IMR-90 (cell line): ENCODE data around the gene SYNE2. TPM values are rescaled to one million over a fixed set of nuclear protein-coding genes. Genes with fewer than 3 reads are reported as not detected.

Experiments used
- ATAC-seq: fragments of 200-7000 bp; cut with Tn5 transposase; 2 replicates; pipeline ENCODE4 v1.9.1; 2020; ENCODE audit warnings: low read depth, mild to moderate bottlenecking, moderate library complexity
- BruUV-seq: library from RNA; stranded (reverse); fragments of 400-500 nt; replicated peaks from 2 replicates; lab custom pipeline; 2021; lab: Mats Ljungman, UMichigan
- CTCF ChIA-PET: fragments of 300-600 bp; formaldehyde crosslinking; extraction: SDS; loops from one replicate; lab custom pipeline; 2021; ENCODE audit warnings: antibody characterized with exemption; lab: Yijun Ruan, JAX
- POLR2A ChIA-PET: fragments of 300-600 bp; sonication (Branson Sonifier 250); formaldehyde crosslinking; loops from one replicate; lab custom pipeline; 2022; ENCODE audit warnings: antibody characterized with exemption; ENCODE audit not compliant: unreplicated experiment; lab: Charles Lee
- DNase-seq: peaks from one replicate; pipeline ENCODE4 v3.0.0; 2013
- H2AFZ ChIP-seq: replicated peaks from 2 replicates; pipeline ENCODE3; 2013; ENCODE audit warnings: low read length, mild to moderate bottlenecking; ENCODE audit not compliant: poor library complexity
- H2AK5ac ChIP-seq: 2 replicates; pipeline ENCODE4 v1.6.1; 2013; ENCODE audit warnings: low read depth, low read length, inconsistent platforms
- H2AK9ac ChIP-seq: replicated peaks from 2 replicates; pipeline ENCODE3; 2013; ENCODE audit warnings: mild to moderate bottlenecking, low read depth, low read length, moderate library complexity; ENCODE audit not compliant: poor library complexity
- H2BK120ac ChIP-seq: 2 replicates; pipeline ENCODE4 v1.6.1; 2013; ENCODE audit warnings: low read depth, low read length, inconsistent platforms
- H2BK15ac ChIP-seq: 3 replicates; pipeline ENCODE4 v1.6.1; 2013; ENCODE audit warnings: low read depth, low read length, inconsistent platforms
- H2BK20ac ChIP-seq: 2 replicates; pipeline ENCODE4 v1.6.1; 2013; ENCODE audit warnings: low read depth, mild to moderate bottlenecking, inconsistent platforms, low read length, moderate library complexity
- H2BK5ac ChIP-seq: 2 replicates; pipeline ENCODE4 v1.6.1; 2013; ENCODE audit warnings: mild to moderate bottlenecking, low read depth, low read length, inconsistent platforms; ENCODE audit not compliant: poor library complexity, severe bottlenecking
- H3K14ac ChIP-seq: replicated peaks from 2 replicates; pipeline ENCODE4 v1.6.1; 2013; ENCODE audit warnings: low read depth, low read length, inconsistent platforms
- H3K18ac ChIP-seq: 2 replicates; pipeline ENCODE4 v1.6.1; 2013; ENCODE audit warnings: low read depth, low read length, control low read depth
- H3K23ac ChIP-seq: 2 replicates; pipeline ENCODE4 v1.6.1; 2013; ENCODE audit warnings: low read depth, low read length, inconsistent platforms
- H3K27ac ChIP-seq: 2 replicates; pipeline ENCODE4 v1.5.1; 2013; ENCODE audit warnings: mild to moderate bottlenecking, control low read depth, low read length; ENCODE audit not compliant: insufficient read depth
- H3K27me3 ChIP-seq: 2 replicates; pipeline ENCODE4 v1.6.1; 2013; ENCODE audit warnings: low read length; ENCODE audit not compliant: control insufficient read depth, insufficient read depth
- H3K36me3 ChIP-seq: 2 replicates; pipeline ENCODE4 v1.6.1; 2013; ENCODE audit warnings: low read length, mixed read lengths; ENCODE audit not compliant: control insufficient read depth, insufficient read depth
- H3K4ac ChIP-seq: 2 replicates; pipeline ENCODE4 v1.6.1; 2013; ENCODE audit warnings: low read depth, low read length, inconsistent platforms
- H3K4me1 ChIP-seq: 2 replicates; pipeline ENCODE4 v1.6.1; 2013; ENCODE audit warnings: low read length, mixed read lengths; ENCODE audit not compliant: control insufficient read depth, insufficient read depth
- H3K4me2 ChIP-seq: 2 replicates; pipeline ENCODE4 v1.6.1; 2013; ENCODE audit warnings: low read depth, mild to moderate bottlenecking, control low read depth, low read length, moderate library complexity
- H3K4me3 ChIP-seq: 2 replicates; pipeline ENCODE4 v1.5.1; 2013; ENCODE audit warnings: low read depth, mild to moderate bottlenecking, control low read depth, low read length, moderate library complexity; ENCODE audit not compliant: insufficient read depth
- H3K56ac ChIP-seq: 2 replicates; pipeline ENCODE4 v1.6.1; 2013; ENCODE audit warnings: low read length, inconsistent platforms; ENCODE audit not compliant: insufficient read depth; ENCODE audit errors: extremely low read depth
- H3K79me1 ChIP-seq, 2 experiments: 2 replicates each; pipeline ENCODE4 v1.6.1; 2013; ENCODE audit warnings: low read length in 2 of 2, inconsistent platforms in 1 of 2, low read depth in 1 of 2
- H3K9ac ChIP-seq: 2 replicates; pipeline ENCODE4 v1.6.1; 2013; ENCODE audit warnings: low read depth, low read length, control low read depth
- H3K9me1 ChIP-seq: 2 replicates; pipeline ENCODE4 v1.6.1; 2013; ENCODE audit warnings: low read length, inconsistent platforms; ENCODE audit not compliant: insufficient read depth
- H3K9me3 ChIP-seq: 2 replicates; pipeline ENCODE4 v1.6.1; 2013; ENCODE audit warnings: low read length; ENCODE audit not compliant: control insufficient read depth, insufficient read depth
- H4K20me1 ChIP-seq: 2 replicates; pipeline ENCODE4 v1.6.1; 2013; ENCODE audit warnings: low read length, inconsistent platforms; ENCODE audit not compliant: insufficient read depth
- H4K5ac ChIP-seq: 2 replicates; pipeline ENCODE4 v1.6.1; 2013; ENCODE audit warnings: mild to moderate bottlenecking, low read depth, low read length, control low read depth
- H4K8ac ChIP-seq, 2 experiments: 2 replicates each; pipeline ENCODE4 v1.6.1; 2013; ENCODE audit warnings: low read depth in 2 of 2, low read length in 2 of 2, control low read depth in 1 of 2, inconsistent platforms in 1 of 2
- H4K91ac ChIP-seq: 2 replicates; pipeline ENCODE4 v1.6.1; 2013; ENCODE audit warnings: low read depth, low read length, inconsistent platforms; ENCODE audit not compliant: insufficient read depth
- BHLHE40 ChIP-seq: fragments of 150-350 bp; IDR thresholded peaks from 2 replicates; pipeline ENCODE4 v1.6.1; 2016; ENCODE audit warnings: mild to moderate bottlenecking, low read depth, low read length
- CEBPB ChIP-seq: IDR thresholded peaks from 2 replicates; pipeline ENCODE4 v1.6.1; 2012; ENCODE audit warnings: low read depth, low read length, improper control_type of control experiment
- NFE2L2 ChIP-seq: fragments of 150-350 bp; IDR thresholded peaks from 2 replicates; pipeline ENCODE4 v1.6.1; 2016; ENCODE audit warnings: low read depth, mild to moderate bottlenecking, low read length
- WGBS, 2 experiments: methylation state at CpG; one replicate each; pipeline versions ENCODE4 v1.1.5 to v1.1.7; 2013; ENCODE audit warnings: missing lambda C conversion rate in 2 of 2; ENCODE audit not compliant: insufficient read length in 1 of 2; ENCODE audit errors: extremely low coverage in 2 of 2; 5-methylcytosine and 5-hydroxymethylcytosine counted together
- dilution Hi-C: fragments of 300-500 bp; cut with HindIII; formaldehyde crosslinking; loops from one replicate; pipeline ENCODE4 v1.14.3; 2018; ENCODE audit warnings: low sequenced_read_pairs; ENCODE audit not compliant: unreplicated experiment
- in situ Hi-C: fragments of 300-500 bp; cut with MboI; formaldehyde crosslinking; loops from 3 replicates; pipeline ENCODE4 v1.14.3; 2019; ENCODE audit warnings: low sequenced_read_pairs, inconsistent platforms, mixed read lengths
- intact Hi-C: fragments of 100-400 bp; cut with micrococcal nuclease; formaldehyde crosslinking; loops from 2 replicates; pipeline ENCODE4 v1.10.0; 2022
- polyA plus RNA-seq, 3 experiments: library from polyadenylated mRNA; depleted of rRNA; stranded (reverse); fragments of >200 nt; gene quantifications; 2 replicates each; pipeline ENCODE4 v1.2.3, GENCODE V29; 2012; ENCODE audit warnings: low replicate concordance in 1 of 3
- total RNA-seq: library from RNA; depleted of rRNA; stranded (reverse); fragments of >200 nt; gene quantifications from 2 replicates; pipeline ENCODE4 v1.2.3, GENCODE V29; 2012

The SYNE2 gene
- total and polyA plus RNA-seq, 2 of the 4 experiments (the other 2 are of a cell fraction): 5.2 to 28.9 TPM

DNA sequence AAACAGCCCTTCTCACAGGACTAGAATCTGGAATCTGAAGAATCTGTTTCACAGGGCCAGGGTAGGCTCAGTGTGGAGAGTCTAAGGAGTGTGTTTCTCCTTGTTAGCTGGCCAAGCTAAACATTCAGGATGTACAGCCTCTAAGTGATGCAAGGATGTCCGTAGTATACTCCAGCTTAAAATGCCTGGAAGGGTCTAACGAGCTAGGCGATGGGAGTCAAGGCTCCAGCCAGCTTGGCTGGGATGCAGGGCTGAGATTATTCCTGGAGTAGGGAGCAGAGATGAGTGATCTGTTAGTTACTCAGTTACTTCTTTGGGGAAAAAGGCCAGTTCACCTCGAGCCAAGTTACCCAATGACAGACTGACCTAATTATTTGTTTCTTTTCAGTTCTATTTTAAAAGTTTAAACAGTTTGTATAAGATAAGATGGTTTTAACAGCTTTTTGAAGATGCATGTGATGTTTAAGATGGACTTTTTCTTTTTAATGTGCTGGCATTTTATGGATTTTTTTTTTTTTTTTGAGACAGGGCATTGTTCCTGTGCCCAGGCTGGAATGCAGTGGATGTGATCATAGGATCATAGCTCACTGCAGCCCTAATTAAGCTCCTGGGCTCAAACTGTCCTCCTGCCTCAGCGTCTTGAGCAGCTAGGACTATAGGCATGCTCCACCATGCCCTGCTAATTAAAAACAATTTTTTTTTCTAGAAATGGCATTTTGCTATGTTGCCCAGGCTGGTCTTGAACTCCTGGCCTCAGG, 41.1 kb downstream of the SYNE2 start:
- Histone ChIP-seq H3K27ac (peak overlapping the region; percentile 0; the same call in 1 of the 2 replicates), H4K5ac (no peak overlapping the region), H3K4me3 (no peak overlapping the region), H3K9me1 (peaks cover 11% of the 10 kb centered on the region), H2AK5ac (no peak overlapping the region), H3K9me3 (no peaks in the 10 kb centered on the region), H4K91ac (no peak overlapping the region), H3K14ac (no peak overlapping the region), H3K9ac (no peak overlapping the region), H3K56ac (no peak overlapping the region), H3K79me1 (peaks cover 0 to 13% of the 10 kb centered on the region in 2 experiments; a peak in 2 of 4 replicates), H3K4ac (no peak overlapping the region), H3K23ac (no peak overlapping the region), H2BK5ac (no peak overlapping the region), H4K20me1 (no peaks in the 10 kb centered on the region), H2BK20ac (no peak overlapping the region), H4K8ac (no peak overlapping the region), H2BK15ac (no peak overlapping the region), H2BK120ac (peak overlapping the region; percentile 9), H2AK9ac (no peak overlapping the region), H3K18ac (no peak overlapping the region), H2AFZ (peak overlapping the region; percentile 82), H3K36me3 (no peaks in the 10 kb centered on the region), H3K4me2 (peak overlapping the region; percentile 30), H3K27me3 (no peaks in the 10 kb centered on the region), H3K4me1 (peaks cover 11% of the 10 kb centered on the region)
- in situ Hi-C loops: no loop called here
- no TSS peak for BruUV-seq
- ChIA-PET CTCF (no interaction called here), POLR2A (no interaction called here)
- ATAC-seq: peak; percentile 84
- 20% methylated on average over 1 of the region's 5 CpGs; no CpG with 5 or more reads in 1 of the 2 experiments for WGBS, 2 experiments
- TF ChIP-seq NFE2L2: no peak
- TF ChIP-seq CEBPB: peak; percentile 83
- TF ChIP-seq BHLHE40: no peak
- peak; percentile 91 for DNase-seq
- intact Hi-C loops: no loop called here
- dilution Hi-C loops: no loop called here
